CD14-positive monocyte (primary cell): ENCODE data around the gene TMEM151A. TPM values are rescaled to one million over a fixed set of nuclear protein-coding genes. Genes with fewer than 3 reads are reported as not detected.

Experiments used
- DNase-seq, 3 donors: peaks; one replicate each; pipeline ENCODE4 v3.0.0-alpha.2; 2011 to 2022
- H2AFZ ChIP-seq: 2 replicates; pipeline ENCODE4 v1.6.0; 2012; ENCODE audit warnings: mild to moderate bottlenecking, low read depth, low read length, inconsistent platforms; ENCODE audit not compliant: insufficient read depth, poor library complexity, severe bottlenecking
- H3K27ac ChIP-seq, 2 donors: 1 replicate in 1 of 2; 2 replicates in 1 of 2; pipeline ENCODE4 v1.5.1; 2012 to 2013; ENCODE audit warnings: low read length in 2 of 2, control low read depth in 1 of 2, inconsistent platforms in 1 of 2, low read depth in 1 of 2, mild to moderate bottlenecking in 1 of 2
- H3K27me3 ChIP-seq, 2 donors: one replicate each; pipeline versions ENCODE4 v1.6.0 to v1.6.1; 2011 to 2013; ENCODE audit warnings: low read length in 2 of 2; ENCODE audit not compliant: control insufficient read depth in 2 of 2, insufficient read depth in 2 of 2
- H3K36me3 ChIP-seq, 2 donors: replicated peaks in 1 of 2; 1 replicate in 1 of 2; 2 replicates in 1 of 2; pipeline versions ENCODE4 v1.5.1 to v1.6.1; 2012 to 2013; ENCODE audit warnings: low read length in 2 of 2, control low read depth in 1 of 2, inconsistent platforms in 1 of 2, mild to moderate bottlenecking in 1 of 2; ENCODE audit not compliant: insufficient read depth in 2 of 2, control insufficient read depth in 1 of 2
- H3K4me1 ChIP-seq, 2 donors: 1 replicate in 1 of 2; 2 replicates in 1 of 2; pipeline versions ENCODE4 v1.5.1 to v1.6.1; 2012 to 2013; ENCODE audit warnings: low read length in 2 of 2, control low read depth in 1 of 2, inconsistent platforms in 1 of 2, mild to moderate bottlenecking in 1 of 2, moderate library complexity in 1 of 2; ENCODE audit not compliant: insufficient read depth in 2 of 2, control insufficient read depth in 1 of 2
- H3K4me2 ChIP-seq: replicated peaks from 2 replicates; pipeline ENCODE3; 2012; ENCODE audit warnings: low read length, moderate library complexity, mild to moderate bottlenecking; ENCODE audit not compliant: poor library complexity, severe bottlenecking; ENCODE audit errors: extremely low read depth
- H3K4me3 ChIP-seq, 3 experiments: fragments of 200-600 bp in 1 of 3; sonication (generic) in 1 of 3; replicated peaks in 1 of 3; 1 replicate in 2 of 3; 2 replicates in 1 of 3; pipeline ENCODE4 v1.5.1; 2011 to 2013; ENCODE audit warnings: low read length in 3 of 3, mild to moderate bottlenecking in 3 of 3, control low read depth in 2 of 3, low read depth in 2 of 3, inconsistent platforms in 1 of 3, moderate library complexity in 1 of 3
- H3K79me2 ChIP-seq: 2 replicates; pipeline ENCODE4 v1.6.0; 2012; ENCODE audit warnings: mild to moderate bottlenecking, control low read depth, inconsistent platforms, low read length, moderate library complexity; ENCODE audit not compliant: insufficient read depth
- H3K9ac ChIP-seq: 2 replicates; pipeline ENCODE4 v1.6.0; 2017; ENCODE audit warnings: low read length, mild to moderate bottlenecking; ENCODE audit not compliant: insufficient read depth, poor library complexity, severe bottlenecking
- H3K9me3 ChIP-seq, 2 donors: replicated peaks in 1 of 2; 1 replicate in 1 of 2; 2 replicates in 1 of 2; pipeline versions ENCODE4 v1.5.1 to v1.6.1; 2012 to 2013; ENCODE audit warnings: low read length in 2 of 2, control low read depth in 1 of 2; ENCODE audit not compliant: control insufficient read depth in 1 of 2, insufficient read depth in 1 of 2
- H4K20me1 ChIP-seq: 2 replicates; pipeline ENCODE4 v1.6.0; 2012; ENCODE audit warnings: mild to moderate bottlenecking, low read length, control low read depth, moderate library complexity; ENCODE audit not compliant: insufficient read depth
- H3K27ac Mint-ChIP-seq, 7 donors: one replicate each; pipeline ENCODE4 v1.8.0; 2020; ENCODE audit warnings: mild to moderate bottlenecking in 7 of 7, mixed read lengths in 7 of 7, moderate library complexity in 6 of 7, inconsistent platforms in 2 of 7
- H3K27me3 Mint-ChIP-seq, 3 donors: one replicate each; pipeline ENCODE4 v1.8.0; 2021 to 2022; ENCODE audit warnings: low read depth in 3 of 3, mild to moderate bottlenecking in 3 of 3, mixed read lengths in 3 of 3, moderate library complexity in 3 of 3, inconsistent platforms in 1 of 3
- H3K36me3 Mint-ChIP-seq, 2 donors: one replicate each; pipeline ENCODE4 v1.8.0; 2020; ENCODE audit warnings: mixed read lengths in 2 of 2, inconsistent platforms in 1 of 2, mild to moderate bottlenecking in 1 of 2
- H3K4me1 Mint-ChIP-seq: one replicate; pipeline ENCODE4 v1.8.0; 2020; ENCODE audit warnings: mild to moderate bottlenecking, mixed read lengths
- H3K4me3 Mint-ChIP-seq, 2 donors: one replicate each; pipeline ENCODE4 v1.8.0; 2020; ENCODE audit warnings: mild to moderate bottlenecking in 2 of 2, mixed read lengths in 2 of 2, moderate library complexity in 1 of 2
- H3K9me3 Mint-ChIP-seq, 7 donors: one replicate each; pipeline ENCODE4 v1.8.0; 2020 to 2022; ENCODE audit warnings: mixed read lengths in 7 of 7, mild to moderate bottlenecking in 6 of 7, moderate library complexity in 6 of 7, inconsistent platforms in 2 of 7
- WGBS: methylation state at CpG from one replicate; pipeline ENCODE4 v1.1.5; 2013; ENCODE audit warnings: missing lambda C conversion rate; ENCODE audit not compliant: insufficient coverage; 5-methylcytosine and 5-hydroxymethylcytosine counted together
- intact Hi-C, 2 donors: fragments of 100-400 bp; cut with micrococcal nuclease; formaldehyde crosslinking; loops; one replicate each; pipeline versions ENCODE4 v1.15.0 to v1.15.1; 2023
- polyA plus RNA-seq, 3 donors: library from polyadenylated mRNA; depleted of rRNA in 1 of 3; unstranded in 2 of 3; stranded (reverse) in 1 of 3; fragments of 300-500 nt in 2 of 3; fragments of >200 nt in 1 of 3; fragmentation: Illumina TruSeq in 2 of 3; gene quantifications; 1 replicate in 2 of 3; 2 replicates in 1 of 3; pipeline ENCODE4 v1.2.3, GENCODE V29; 2012 to 2021
- TF ChIP-seq, protein P1 (sequence below): fragments of 200-600 bp; IDR thresholded peaks from one replicate; pipeline ENCODE4 v1.8.0; 2022; ENCODE audit warnings: antibody characterized with exemption, mild to moderate bottlenecking

TMEM151A gene
- polyA plus RNA-seq, 3 donors = not detected

DNA sequence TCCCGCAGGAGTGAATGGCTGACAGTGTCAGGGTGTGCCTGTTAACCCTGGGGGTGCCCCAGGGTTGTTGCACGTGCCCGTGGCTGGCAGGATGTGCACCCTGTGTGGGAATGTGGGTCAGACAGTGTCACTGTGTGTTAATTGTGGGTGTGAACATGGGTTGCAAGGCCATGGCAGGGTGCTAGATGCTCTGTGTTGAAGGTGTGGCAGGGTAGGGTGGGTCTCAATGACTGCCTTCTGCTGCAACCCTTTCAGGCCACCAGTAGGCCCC lies 36.3 kb downstream of the TMEM151A start:
- Histone ChIP-seq H3K27ac (no peak overlapping the region), H3K79me2 (no peaks in the 10 kb centered on the region), H4K20me1 (peaks cover under 1% of the 10 kb centered on the region), H3K36me3 (peaks cover 13 to 18% of the 10 kb centered on the region in 2 donors), H3K4me3 (no peak overlapping the region), H3K9me3 (no peaks in the 10 kb centered on the region), H3K4me2 (no peak overlapping the region), H3K27me3 (no peaks in the 10 kb centered on the region), H2AFZ (no peak overlapping the region), H3K4me1 (peaks cover 7 to 11% of the 10 kb centered on the region in 2 donors), H3K9ac (no peak overlapping the region)
- Mint-ChIP-seq H3K27ac (no peak overlapping the region), H3K4me1 (peaks cover 16% of the 10 kb centered on the region), H3K9me3 (no peaks in the 10 kb centered on the region), H3K27me3 (peaks cover 0 to 3% (median 2%) of the 10 kb centered on the region in 3 donors), H3K36me3 (peaks cover 14 to 17% of the 10 kb centered on the region in 2 donors), H3K4me3 (no peak overlapping the region)
- TF ChIP-seq, protein P1, sequence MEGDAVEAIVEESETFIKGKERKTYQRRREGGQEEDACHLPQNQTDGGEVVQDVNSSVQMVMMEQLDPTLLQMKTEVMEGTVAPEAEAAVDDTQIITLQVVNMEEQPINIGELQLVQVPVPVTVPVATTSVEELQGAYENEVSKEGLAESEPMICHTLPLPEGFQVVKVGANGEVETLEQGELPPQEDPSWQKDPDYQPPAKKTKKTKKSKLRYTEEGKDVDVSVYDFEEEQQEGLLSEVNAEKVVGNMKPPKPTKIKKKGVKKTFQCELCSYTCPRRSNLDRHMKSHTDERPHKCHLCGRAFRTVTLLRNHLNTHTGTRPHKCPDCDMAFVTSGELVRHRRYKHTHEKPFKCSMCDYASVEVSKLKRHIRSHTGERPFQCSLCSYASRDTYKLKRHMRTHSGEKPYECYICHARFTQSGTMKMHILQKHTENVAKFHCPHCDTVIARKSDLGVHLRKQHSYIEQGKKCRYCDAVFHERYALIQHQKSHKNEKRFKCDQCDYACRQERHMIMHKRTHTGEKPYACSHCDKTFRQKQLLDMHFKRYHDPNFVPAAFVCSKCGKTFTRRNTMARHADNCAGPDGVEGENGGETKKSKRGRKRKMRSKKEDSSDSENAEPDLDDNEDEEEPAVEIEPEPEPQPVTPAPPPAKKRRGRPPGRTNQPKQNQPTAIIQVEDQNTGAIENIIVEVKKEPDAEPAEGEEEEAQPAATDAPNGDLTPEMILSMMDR = no peak
- intact Hi-C loops = loop anchor here (1.0 kb wide), 1 partner anchor 16 kb away; no protein-coding TSS in a partner anchor
- WGBS = 94% methylated on average over 3 of the region's 3 CpGs
- DNase-seq = no peak

DNA sequence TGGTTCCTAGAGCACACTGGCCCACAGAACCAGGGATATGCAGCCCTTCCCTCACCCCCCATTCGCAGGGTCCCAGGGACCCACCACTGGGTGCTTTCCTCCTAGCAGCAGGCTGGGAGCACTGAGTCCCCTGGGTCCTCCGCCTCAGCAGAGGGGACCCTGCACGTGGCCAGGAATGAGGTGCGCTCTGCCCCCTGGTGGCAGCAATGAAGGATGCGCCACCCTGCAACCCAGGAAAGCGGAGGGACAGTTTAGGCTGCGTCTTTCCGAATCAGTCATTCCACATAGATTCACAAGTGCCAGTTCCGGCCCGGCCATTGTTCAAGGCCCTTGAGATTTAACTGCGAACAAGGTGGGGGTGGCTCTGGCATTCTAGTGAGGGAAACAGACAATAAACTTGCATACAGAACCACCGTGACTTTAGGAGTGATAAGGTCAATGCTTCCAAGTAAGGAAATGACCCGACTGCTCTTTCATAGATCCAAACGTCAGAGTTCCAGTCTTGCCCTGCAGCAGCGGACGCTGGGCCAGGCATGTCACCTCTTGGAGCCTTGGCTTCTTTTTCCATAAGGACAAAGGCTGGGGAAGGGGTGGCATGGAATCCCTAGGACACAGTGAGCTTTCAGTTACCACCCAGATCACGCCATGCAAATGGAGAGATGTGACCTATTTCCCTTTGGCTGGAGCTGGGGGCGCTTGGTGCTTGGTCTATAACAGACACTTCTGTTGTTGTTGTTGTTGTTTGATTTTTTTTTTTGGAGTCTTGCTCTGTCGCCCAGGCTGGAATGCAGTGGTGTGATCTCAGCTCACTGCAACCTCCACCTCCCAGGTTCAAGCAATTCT lies 36.8 kb downstream of the TMEM151A start:
- TF ChIP-seq, protein P1 = peak; percentile 98
- Histone ChIP-seq H3K27ac (no peak overlapping the region), H3K27me3 (no peaks in the 10 kb centered on the region), H3K9ac (no peak overlapping the region), H4K20me1 (peaks cover 6% of the 10 kb centered on the region), H3K4me1 (peaks cover 7 to 11% of the 10 kb centered on the region in 2 donors), H3K36me3 (peaks cover 18 to 24% of the 10 kb centered on the region in 2 donors), H3K9me3 (no peaks in the 10 kb centered on the region), H2AFZ (peak overlapping the region; percentile 76), H3K4me3 (peak overlapping the region in 1 of 3 experiments; percentile 39), H3K79me2 (no peaks in the 10 kb centered on the region), H3K4me2 (peak overlapping the region; percentile 59)
- DNase-seq = peak; percentile 74 to 78 (median 77)
- peaks cover 0 to 3% (median 2%) of the 10 kb centered on the region in 3 donors for H3K27me3 Mint-ChIP-seq
- intact Hi-C loops = loop anchor here (1.0 kb wide), 1 partner anchor 16 kb away; no protein-coding TSS in a partner anchor
- H3K4me1 Mint-ChIP-seq = peaks cover 16% of the 10 kb centered on the region
- H3K36me3 Mint-ChIP-seq = peaks cover 19 to 22% of the 10 kb centered on the region in 2 donors
- H3K27ac Mint-ChIP-seq = peak overlapping the region in 2 of 7 donors; percentile 4 to 35
- peak overlapping the region; percentile 45 to 80 for H3K4me3 Mint-ChIP-seq
- no peaks in the 10 kb centered on the region for H3K9me3 Mint-ChIP-seq
- WGBS = 14% methylated on average over 12 of the region's 19 CpGs
